ENCODE results near the gene KCNQ1.

KCNQ1 gene

DNA sequence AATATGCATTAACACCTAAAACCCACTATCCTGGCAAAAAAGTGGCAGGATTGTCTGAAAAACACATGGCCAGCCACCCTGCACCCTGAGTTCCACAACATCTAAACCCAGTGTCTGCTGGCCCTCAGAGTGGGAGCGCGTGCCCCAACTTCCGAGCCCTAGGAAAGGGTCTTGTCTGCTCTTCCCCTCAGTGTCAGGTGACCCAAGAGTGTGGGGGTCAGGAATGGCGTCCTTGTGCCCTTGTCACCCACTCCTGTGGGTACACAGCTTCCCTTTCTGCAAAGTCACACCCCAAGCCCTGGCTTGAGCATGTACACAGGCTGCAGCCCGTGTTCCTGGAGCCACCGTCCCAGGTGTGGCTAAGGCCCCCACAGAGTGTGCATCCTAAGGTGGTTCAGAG, 373.2 kb downstream of the KCNQ1 start:
- DNase-seq, result no peak

GRCh38 chr11:2818503-2818902, 373.7 kb downstream of the KCNQ1 start:
- no peak for DNase-seq

DNA sequence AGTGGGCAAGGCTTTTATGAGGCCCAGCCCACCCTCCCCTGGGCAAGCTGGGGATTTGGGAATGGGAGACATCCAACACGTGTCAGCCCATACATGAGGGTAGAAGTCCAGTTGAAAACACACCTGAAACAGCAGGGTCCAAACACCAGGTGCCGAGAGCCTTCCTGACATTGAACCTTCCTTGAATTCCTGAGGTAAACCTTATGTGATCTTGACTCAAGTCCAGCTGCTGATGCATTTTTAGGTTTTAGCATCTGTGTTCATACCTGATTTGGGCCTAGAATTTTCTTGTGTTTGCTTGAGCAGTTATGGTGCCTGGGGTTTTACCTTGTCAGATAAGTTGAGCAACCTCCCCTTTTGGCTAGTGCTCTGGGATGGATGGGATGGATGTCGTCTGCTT, 374.5 kb downstream of the KCNQ1 start:
- no peak for DNase-seq

DNA sequence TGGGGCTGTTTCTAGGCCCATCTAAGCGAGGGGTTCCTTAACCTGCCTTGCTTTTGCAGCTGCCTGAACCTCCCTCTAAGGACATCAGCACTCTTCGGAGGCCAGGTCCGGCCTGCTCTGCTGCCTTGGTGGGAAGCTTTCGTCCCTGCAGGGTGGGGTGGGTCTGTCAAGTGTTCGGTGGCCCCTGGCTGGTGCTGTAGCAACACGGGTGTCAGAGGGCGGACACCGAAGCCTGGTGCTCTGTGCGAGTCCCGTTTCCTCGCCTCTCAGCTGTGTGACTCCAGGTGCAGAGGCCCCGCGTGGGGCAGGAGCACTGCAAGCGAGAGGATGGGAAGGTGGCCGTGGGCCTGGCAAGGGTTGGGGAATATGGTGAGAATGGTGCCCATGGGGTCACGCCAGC, 376.2 kb downstream of the KCNQ1 start:
- no peak for DNase-seq

- no peak for DNase-seq
These were observed 377.1 kb downstream of the KCNQ1 start for GRCh38 chr11:2821891-2822290.

- no peak for DNase-seq
These were observed 380.0 kb downstream of the KCNQ1 start for GRCh38 chr11:2824851-2825250.

GRCh38 chr11:2825261-2825888, 380.6 kb downstream of the KCNQ1 start:
- DNase-seq, result no peak

DNA sequence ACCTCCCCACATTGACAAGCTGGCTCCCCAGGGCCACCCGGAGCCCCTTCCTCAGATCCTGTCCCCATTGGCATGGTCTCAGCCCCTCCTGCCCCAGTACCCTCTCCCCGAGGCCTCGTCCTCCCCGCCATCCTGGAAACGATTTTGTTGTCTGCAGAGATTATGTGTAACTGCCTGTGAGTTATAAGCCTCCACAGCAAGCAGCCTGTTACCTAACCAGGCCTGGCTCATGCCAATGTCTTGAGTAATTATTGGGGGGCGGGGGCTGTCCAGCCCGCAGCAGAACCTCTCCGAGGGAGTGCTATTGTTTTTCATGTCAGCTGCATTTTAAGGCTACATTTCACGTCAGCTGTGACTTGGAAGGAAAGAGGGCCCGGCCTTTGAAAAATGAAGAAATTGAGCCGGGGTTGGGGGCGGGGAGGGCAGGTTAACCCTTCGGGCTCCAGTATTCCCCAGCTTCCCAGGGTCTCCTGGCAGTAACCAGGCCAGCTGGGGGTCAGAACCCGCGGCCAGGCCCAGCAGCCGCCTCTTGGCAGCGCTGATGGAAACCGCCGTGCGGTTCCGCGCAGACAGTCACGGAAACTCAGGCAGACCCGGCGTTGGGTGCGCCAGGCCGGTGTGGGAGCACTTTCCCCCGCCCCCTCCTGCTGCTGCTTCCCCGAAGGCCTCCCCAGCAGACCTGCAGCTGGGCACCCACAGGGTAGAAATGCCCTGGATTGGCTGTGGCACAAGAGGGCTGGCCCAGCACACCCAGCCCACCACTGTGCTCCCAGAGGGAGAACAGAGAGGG, 381.3 kb downstream of the KCNQ1 start:
- DNase-seq, result no peak

DNA sequence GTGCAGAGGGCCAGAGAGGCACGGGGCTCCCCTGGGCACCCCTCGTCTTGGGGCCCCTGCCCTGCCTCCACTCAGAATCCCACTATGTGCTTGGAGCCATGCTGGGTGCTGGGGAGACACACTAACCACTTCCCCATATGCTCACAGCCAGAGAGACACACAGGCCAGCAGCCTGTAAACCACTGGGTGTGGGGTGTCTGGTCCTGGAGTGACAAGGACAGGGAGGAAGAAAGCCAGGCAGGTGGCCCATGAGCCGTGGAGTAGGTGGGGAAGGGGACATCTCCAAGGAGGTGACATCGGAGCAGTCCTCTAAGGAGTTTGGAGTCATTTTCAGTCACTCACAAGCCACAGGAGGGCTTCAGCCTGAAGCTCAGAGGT, 381.9 kb downstream of the KCNQ1 start:
- DNase-seq, result no peak

DNA sequence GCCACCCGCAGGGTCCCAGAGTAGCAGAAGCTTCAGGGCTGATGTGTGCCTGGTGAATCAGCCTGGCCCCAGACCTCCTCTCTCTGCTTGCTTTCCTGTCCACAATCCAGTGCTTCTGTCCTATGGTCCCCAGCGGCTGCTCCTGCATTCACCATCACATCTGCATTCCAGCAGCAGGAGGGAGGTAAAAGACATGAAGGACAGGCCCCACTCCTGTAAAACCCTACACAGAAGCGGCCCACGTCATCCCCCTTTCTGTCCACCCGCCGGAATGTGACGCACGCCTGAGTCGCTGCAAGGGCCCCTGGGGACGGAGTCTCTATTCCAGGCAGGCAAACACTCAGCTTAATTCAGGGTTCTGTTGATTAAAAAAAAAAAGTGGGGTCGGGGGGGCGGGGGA, 382.4 kb downstream of the KCNQ1 start:
- DNase-seq, result no peak

DNA sequence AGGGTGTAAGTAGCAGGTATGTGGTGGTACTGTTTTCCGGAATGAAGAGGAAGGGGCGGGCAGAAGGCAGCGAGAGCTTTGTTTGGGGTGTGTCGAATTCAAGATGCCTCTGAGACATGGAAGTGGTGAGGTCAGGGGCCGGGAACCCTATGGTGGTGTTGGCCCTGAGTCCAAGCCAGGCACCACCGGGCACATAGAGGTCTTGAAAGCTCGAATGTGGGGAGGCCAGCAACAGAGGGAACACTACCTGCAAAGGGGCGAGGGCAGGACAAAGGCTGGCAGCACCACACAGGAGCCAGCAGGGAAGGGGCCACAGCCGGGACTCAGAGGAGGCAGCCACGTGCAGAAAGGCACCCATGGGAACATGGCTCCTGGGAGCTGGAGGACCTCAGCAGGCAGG, 383.0 kb downstream of the KCNQ1 start:
- no peak for DNase-seq

DNA sequence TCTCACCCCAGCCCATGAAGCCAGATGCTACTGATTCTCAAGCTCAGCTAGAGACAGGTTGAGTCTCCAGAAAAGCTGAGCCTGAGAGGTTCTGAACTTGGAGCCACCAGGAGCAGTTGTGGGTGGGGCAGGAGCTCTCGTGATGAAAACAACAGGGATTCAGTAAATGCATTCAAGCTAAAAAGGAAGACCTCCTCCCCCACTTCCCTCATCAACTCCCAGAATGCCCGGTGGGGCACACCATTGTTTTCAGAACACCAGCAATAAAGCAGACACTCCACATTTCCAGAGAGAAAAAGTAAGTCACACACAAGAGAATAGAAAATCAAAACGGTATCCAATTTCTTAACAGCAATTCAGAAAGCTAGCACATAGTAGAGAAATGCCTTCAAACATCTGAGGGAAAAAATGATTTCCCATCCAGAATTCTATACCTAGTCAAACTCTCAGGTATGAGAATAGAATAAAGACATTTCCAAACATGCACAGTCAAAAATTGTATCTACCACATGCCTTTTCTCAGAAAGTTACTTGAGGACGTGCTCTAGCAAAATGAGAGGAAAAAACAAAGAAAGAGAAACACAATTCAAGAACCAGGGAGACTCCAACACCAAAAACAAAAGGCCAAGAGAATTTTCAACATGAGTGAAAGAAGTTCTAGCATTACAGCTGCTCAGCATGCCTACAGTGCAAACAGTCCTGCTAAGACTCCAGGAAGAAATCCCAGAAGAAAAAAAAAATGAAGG, 383.9 kb downstream of the KCNQ1 start:
- no peak for DNase-seq

DNA sequence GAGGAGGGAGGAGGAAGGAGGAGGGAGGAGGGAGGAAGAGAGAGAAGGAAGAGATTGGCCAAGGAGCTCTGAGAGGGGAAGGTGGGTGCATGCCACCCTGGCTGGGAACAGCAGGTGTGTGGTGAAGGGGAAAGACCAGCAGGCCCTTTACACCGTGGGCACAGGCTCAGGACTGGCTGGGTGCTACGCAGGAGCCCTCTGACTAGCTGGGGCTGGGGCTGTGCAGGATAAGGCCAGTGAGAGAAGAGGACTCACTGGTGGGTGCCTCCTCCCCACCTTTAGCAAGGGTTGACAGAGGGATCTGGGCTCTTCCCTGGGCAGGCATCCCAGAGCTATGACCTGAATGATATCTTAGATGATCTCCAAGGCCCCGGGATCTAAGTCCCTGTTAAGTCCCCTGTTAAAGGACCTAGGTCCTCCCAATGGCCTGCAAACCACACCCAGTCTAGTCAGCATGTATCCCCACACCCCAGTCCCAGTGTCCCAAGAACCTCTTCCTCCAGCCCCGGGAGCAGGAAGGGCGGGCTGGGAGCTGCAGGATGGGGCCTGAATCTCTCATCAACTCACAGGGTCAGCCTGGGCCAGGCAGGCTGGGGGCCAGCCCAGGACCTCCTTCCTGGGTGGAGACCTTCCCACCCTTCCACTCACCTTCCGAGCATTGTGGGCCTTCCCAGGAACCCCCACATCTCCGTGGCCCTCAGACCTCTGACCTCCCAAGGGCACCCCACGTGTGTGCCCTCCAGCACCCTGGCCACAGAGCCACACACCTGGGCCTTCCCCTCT, 385.4 kb downstream of the KCNQ1 start:
- no peak for DNase-seq

DNA sequence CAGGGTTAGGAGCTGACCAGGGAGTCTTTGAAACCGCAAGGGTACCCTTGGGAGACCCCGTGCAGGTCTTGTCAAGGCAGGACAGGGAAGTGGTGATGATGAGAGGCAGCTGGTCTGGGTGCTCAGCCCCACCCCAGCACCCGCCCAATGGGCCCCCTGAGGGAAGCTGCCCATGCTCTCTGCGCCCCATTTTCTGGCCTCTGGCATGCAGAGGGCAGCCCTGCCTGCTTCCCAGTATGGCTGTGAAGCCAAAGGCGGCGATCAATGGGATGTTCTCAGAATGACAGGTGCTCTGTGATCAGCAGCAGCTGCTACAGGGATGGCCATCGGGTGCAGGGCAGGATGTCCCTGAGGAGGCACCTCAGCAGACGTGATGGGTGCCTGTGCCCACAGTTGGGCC, 386.1 kb downstream of the KCNQ1 start:
- no peak for DNase-seq

GRCh38 chr11:2831781-2832532, 387.1 kb downstream of the KCNQ1 start:
- DNase-seq, result no peak

DNA sequence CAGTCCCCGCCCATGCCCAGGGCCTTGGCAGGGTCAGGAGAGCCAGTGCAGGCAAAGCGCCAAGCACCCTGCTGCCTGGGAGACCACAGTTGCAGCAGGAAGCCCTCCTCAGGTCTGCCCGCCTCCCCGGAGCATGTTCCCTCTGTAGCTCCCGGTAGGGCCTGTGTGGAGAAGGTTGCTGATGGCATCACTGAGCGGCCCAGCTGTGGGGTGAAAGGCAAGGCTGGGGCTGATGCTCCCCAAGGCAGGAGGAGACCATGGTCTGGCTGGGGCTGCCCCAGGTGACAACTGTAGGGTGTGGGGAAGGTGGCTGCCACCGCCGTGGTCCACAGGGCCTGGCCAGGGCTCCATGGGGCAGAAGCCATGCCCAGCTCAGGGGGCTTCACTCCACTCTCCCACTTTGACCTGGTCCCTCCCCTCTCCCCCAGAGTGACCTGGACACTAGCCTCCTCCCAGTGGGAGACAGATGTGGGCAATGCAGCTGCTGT, 387.8 kb downstream of the KCNQ1 start:
- no peak for DNase-seq

- no peak for DNase-seq
These were observed 388.4 kb downstream of the KCNQ1 start for GRCh38 chr11:2833051-2833715.

GRCh38 chr11:2833716-2834502, 389.1 kb downstream of the KCNQ1 start:
- no peak for DNase-seq

DNA sequence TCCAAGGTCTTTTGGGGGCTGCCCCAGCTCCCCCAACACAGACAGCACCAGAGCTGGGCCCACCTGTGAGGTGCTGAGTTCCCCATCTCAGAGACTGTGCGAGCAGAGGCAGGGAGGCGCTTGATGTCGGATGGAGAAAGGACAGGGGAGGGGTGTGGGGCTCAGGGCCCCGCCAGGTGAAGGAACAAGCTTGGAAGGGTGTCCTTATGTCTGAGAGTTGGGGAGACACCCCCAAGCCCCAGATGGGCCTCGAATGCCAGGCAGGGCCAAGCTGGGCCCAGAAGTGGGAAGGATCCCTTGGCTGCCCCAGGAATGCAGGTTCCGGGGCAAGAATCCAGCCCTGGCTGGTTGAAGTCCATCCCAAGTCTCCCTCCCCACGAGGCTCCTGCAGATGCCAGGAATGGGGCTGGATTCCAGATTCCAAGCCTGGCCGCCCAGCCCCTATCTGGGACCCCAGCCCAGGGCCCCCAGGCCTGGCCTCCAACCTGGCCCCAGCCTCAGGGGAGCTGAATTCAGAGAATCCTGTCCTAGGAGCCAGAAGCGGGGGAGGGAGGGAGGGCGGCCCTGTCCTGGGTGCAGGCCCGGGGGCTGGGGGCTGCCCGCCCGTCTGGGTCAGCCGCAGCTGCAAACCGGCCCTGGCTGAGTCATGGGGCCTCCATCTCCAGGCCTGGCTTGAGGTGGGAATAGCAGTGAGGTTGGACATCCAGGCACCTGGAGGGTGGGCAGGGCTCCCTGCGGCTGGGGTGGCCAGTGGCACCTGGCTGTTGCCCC, 389.9 kb downstream of the KCNQ1 start:
- DNase-seq, result no peak

DNA sequence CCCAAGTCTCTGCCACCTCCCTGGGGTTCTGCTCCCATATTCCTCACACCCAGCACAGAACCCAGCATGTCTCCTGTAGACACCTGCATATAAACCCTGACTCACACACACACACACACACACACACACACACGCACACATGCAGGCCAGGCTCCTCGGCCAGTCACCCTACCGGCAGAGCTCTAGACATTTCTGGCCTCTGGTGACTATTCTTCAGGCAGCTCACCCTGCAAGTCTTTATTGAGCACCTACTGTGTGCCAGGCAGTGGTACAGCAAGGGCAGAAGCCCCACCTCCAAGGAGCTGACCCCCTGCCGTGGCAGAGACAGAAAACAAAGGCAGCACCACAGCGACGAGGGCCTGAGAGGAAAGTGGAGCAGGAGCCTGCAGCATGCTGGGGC, 390.5 kb downstream of the KCNQ1 start:
- no peak for DNase-seq

All from activated gamma-delta T cell (primary cell).